Tibial artery (tissue), 4 donors: ENCODE results near the gene LY6G5C.

Experiments used
- DNase-seq, 2 donors: peaks; one replicate each; pipeline ENCODE4 v3.0.0-alpha.2; 2019
- H3K27ac ChIP-seq, 2 donors: fragments of 200-600 bp; sonication (generic) in 1 of 2; 1 replicate in 1 of 2; 2 replicates in 1 of 2; pipeline ENCODE4 v1.5.1; 2018 to 2019; ENCODE audit warnings: mild to moderate bottlenecking in 1 of 2
- H3K27me3 ChIP-seq, 2 donors: fragments of 200-600 bp; sonication (generic) in 1 of 2; one replicate each; pipeline versions ENCODE4 v1.5.1 to v1.6.0; 2016 to 2019
- H3K36me3 ChIP-seq, 3 donors: fragments of 200-600 bp; sonication (generic) in 2 of 3; one replicate each; pipeline ENCODE4 v1.5.1; 2016 to 2019; ENCODE audit warnings: mild to moderate bottlenecking in 2 of 3
- H3K4me1 ChIP-seq, 4 donors: fragments of 200-600 bp; sonication (generic) in 2 of 4; 1 replicate in 3 of 4; 2 replicates in 1 of 4; pipeline ENCODE4 v1.5.1; 2016 to 2019
- H3K4me3 ChIP-seq, 2 donors: fragments of 200-600 bp; sonication (generic) in 1 of 2; 1 replicate in 1 of 2; 2 replicates in 1 of 2; pipeline ENCODE4 v1.5.1; 2018 to 2019; ENCODE audit warnings: mild to moderate bottlenecking in 2 of 2
- H3K9me3 ChIP-seq, 3 donors: fragments of 200-600 bp; sonication (generic) in 1 of 3; one replicate each; pipeline ENCODE4 v1.5.1; 2016 to 2019
- intact Hi-C: fragments of 100-400 bp; cut with DNase I; formaldehyde crosslinking; loops from one replicate; pipeline ENCODE4 v1.15.0; 2023; ENCODE audit warnings: low total_unique reads
- TF ChIP-seq, protein P1 (sequence below), 2 experiments: fragments of 200-600 bp in 1 of 2; fragments of 450-650 bp in 1 of 2; IDR thresholded peaks; one replicate each; pipeline ENCODE4 v1.5.1; 2017 to 2019; ENCODE audit warnings: antibody characterized with exemption in 2 of 2, mild to moderate bottlenecking in 1 of 2, moderate library complexity in 1 of 2

The LY6G5C gene

DNA sequence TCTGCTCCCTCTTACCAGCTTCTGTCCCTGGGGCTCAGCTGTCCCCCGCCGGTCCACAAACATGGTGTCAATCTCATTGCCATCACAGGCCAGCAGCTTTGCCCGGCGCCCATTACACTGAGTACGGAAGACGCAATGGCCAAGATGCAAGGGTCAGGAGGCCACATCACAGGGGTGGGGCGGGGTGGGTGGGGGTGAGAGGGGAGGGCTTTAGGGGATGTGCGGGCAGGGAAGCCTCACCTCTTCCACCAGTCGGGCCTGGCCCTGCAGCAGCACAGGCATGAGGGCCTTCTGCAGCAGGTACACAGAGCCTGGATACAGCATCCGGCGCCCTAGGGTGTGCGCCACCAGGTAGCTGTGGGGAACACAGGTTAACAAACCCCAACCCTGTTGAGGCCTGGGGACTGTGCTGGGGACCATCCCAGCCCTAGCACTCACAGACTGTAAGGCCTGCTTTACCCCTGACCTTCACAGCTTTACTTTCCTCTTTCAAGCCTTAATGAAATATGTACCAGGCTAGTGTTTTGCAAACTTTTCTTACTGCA is 10.8 kb upstream of the LY6G5C start:
- Histone ChIP-seq H3K27ac (no peak overlapping the region), H3K4me3 (no peak overlapping the region), H3K27me3 (no peaks in the 10 kb centered on the region), H3K9me3 (no peaks in the 10 kb centered on the region), H3K4me1 (no peaks in the 10 kb centered on the region), H3K36me3 (peaks cover 71 to 100% (median 98%) of the 10 kb centered on the region in 3 donors)
- intact Hi-C loops: no loop called here
- DNase-seq: no peak
- TF ChIP-seq, protein P1, sequence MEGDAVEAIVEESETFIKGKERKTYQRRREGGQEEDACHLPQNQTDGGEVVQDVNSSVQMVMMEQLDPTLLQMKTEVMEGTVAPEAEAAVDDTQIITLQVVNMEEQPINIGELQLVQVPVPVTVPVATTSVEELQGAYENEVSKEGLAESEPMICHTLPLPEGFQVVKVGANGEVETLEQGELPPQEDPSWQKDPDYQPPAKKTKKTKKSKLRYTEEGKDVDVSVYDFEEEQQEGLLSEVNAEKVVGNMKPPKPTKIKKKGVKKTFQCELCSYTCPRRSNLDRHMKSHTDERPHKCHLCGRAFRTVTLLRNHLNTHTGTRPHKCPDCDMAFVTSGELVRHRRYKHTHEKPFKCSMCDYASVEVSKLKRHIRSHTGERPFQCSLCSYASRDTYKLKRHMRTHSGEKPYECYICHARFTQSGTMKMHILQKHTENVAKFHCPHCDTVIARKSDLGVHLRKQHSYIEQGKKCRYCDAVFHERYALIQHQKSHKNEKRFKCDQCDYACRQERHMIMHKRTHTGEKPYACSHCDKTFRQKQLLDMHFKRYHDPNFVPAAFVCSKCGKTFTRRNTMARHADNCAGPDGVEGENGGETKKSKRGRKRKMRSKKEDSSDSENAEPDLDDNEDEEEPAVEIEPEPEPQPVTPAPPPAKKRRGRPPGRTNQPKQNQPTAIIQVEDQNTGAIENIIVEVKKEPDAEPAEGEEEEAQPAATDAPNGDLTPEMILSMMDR (IDR thresholded peaks at IDR 0.05): no peak

- no peak for DNase-seq
- Histone ChIP-seq H3K9me3 (no peaks in the 10 kb centered on the region), H3K27me3 (no peaks in the 10 kb centered on the region), H3K4me1 (no peaks in the 10 kb centered on the region), H3K4me3 (no peak overlapping the region), H3K27ac (no peak overlapping the region), H3K36me3 (peaks cover 68 to 100% (median 92%) of the 10 kb centered on the region in 3 donors)
- TF ChIP-seq, protein P1 (IDR thresholded peaks at IDR 0.05): no peak
- intact Hi-C loops: no loop called here
Observed at GRCh38 chr6:31691078-31691463, 10.2 kb upstream of the LY6G5C start.

GRCh38 chr6:31690231-31691077 is 9.6 kb upstream of the LY6G5C start:
- no peak for DNase-seq
- intact Hi-C loops: no loop called here
- Histone ChIP-seq H3K27me3 (no peaks in the 10 kb centered on the region), H3K9me3 (no peaks in the 10 kb centered on the region), H3K27ac (no peak overlapping the region), H3K4me3 (no peak overlapping the region), H3K4me1 (no peaks in the 10 kb centered on the region), H3K36me3 (peaks cover 62 to 100% (median 89%) of the 10 kb centered on the region in 3 donors)
- TF ChIP-seq, protein P1 (IDR thresholded peaks at IDR 0.05): no peak

DNA sequence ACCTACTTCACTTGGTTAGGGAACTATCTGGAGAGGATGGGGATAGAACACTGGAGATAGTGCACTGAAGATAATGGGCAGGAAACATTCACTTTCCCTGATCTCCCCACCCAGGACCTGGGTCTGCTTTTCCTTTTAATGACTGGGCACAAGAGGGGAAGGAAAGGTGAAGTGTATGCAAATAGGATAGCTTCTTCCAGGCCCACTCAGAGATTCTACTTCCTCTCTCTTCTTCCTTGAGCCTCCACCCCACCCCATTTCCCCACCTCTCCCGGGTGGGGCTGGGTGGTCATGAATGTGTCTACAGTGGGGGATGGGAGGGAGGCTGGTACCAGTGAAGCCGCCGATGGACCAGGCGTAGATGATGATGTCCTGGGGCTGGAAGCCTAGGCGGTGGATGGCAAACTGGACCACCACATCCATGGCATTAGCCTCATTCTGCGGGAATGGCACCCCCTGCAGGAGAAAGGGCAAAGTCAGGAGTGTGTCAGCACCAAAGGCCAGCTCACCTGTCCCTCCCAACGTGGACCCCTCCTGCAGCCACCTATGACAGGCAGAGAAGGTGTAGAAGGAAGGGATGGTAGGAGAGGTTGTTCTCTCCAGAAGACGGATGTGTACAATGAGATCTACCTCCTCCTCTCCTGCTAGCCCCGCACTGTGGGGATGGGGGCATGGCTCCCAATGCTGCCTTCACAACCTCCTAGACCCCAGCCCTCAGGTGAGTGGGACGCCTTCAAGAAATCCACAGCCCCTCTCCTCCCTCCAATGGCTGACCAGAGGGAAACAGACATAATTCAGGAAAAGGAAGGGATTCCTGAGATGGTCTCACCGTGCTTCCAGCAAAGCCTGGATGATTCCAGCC is 8.6 kb upstream of the LY6G5C start:
- intact Hi-C loops: no loop called here
- TF ChIP-seq, protein P1 (IDR thresholded peaks at IDR 0.05): no peak
- peaks cover 53 to 97% (median 79%) of the 10 kb centered on the region in 3 donors for H3K36me3 ChIP-seq

DNA sequence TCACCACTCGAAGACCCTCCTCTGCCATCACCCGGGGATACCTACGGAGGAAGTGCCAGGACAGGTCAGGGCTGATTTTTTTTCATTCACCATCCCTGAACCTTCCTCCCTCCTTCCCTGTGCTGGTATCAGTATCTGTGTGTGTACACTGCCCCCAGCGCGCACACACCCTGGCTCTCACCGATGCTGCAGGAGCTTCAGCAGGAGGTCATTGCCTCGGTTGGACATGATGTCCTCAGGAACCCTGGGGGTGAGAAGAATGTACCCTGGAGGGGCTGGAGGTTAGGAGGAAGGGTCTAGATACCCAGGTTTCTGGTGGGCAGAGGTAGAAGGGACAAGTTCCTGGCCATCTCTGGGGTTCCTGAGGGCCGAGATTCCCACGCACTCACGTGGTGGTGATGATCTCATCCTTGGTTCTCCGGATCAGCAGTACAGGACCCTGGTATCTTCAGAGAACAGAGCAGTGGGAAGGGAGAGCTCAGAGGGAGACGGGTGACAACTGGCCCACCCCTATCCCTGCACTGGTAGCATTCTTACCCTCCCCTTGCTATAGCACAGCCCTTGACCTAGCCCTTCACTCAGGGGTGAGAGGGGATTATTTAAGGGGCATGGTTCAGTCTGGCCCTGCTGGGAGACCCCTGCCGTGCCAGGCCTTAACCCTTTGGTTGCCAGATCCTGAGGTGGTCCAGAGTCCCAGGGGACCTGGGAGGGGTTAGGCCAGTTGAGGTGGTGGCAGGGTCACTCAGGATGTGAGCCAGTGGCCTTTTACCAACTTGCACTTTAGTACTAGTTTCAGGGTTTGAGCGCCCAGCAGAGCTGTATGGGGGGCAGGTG is 7.2 kb upstream of the LY6G5C start:
- H3K27me3 ChIP-seq: no peaks in the 10 kb centered on the region
- peaks cover 0 to 2% (median 0%) of the 10 kb centered on the region in 4 donors for H3K4me1 ChIP-seq
- no peak for DNase-seq
- no peak overlapping the region for H3K27ac ChIP-seq
- H3K4me3 ChIP-seq: no peak overlapping the region
- TF ChIP-seq, protein P1 (IDR thresholded peaks at IDR 0.05): no peak
- peaks cover 53 to 90% (median 65%) of the 10 kb centered on the region in 3 donors for H3K36me3 ChIP-seq
- intact Hi-C loops: no loop called here
- H3K9me3 ChIP-seq: no peaks in the 10 kb centered on the region

More for the DNA sequence above, 8.6 kb upstream of the LY6G5C start:
- DNase-seq: no peak
- Histone ChIP-seq H3K27me3 (no peaks in the 10 kb centered on the region), H3K9me3 (no peaks in the 10 kb centered on the region), H3K4me1 (no peaks in the 10 kb centered on the region), H3K4me3 (no peak overlapping the region), H3K27ac (no peak overlapping the region)
